GM21576 (cell line): ENCODE data around the gene SLC25A28.
A peak's percentile ranks its signal among the peaks of the same experiment; 100 is the strongest.

ENCODE experiments used
- ATAC-seq: cut with Tn5 transposase; IDR thresholded peaks from one replicate; pipeline ENCODE4 v1.9.1; 2021; ENCODE audit warnings: mild to moderate bottlenecking, moderate library complexity; ENCODE audit not compliant: unreplicated experiment

SLC25A28 gene, protein sequence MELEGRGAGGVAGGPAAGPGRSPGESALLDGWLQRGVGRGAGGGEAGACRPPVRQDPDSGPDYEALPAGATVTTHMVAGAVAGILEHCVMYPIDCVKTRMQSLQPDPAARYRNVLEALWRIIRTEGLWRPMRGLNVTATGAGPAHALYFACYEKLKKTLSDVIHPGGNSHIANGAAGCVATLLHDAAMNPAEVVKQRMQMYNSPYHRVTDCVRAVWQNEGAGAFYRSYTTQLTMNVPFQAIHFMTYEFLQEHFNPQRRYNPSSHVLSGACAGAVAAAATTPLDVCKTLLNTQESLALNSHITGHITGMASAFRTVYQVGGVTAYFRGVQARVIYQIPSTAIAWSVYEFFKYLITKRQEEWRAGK

DNA sequence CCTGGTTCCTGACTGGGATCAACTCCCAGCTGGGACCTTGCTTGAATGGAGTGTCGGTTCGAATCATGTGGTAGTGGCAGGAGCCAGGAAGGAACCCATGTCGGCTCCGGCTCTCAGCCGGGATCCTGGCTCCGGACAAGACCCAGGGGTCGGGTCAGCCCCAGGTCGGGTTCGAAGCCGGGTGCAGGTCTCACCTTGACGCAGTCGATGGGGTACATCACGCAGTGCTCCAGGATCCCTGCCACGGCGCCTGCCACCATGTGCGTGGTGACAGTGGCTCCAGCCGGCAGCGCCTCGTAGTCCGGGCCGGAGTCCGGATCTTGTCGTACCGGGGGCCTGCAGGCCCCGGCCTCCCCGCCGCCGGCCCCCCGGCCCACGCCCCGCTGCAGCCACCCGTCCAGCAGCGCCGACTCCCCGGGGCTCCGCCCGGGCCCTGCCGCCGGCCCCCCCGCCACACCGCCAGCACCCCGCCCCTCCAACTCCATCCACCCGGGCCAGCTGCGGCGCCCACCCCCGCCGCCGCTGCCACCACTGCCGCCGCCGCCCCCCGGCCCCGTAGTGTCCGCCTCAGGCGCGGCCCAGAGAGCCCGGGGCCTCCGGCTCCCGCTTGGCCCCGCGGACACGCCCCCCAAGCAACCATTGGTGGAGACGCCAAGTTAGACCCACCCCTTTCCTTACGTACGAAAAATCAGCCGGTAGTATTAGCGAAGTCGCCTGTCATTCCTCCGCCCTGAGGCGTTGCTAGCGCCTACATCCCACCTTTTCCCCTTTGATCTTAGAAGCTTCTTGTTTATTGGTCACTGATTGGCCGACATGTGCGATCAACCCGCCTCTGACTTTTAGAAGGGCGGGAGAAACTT, at the start of gene SLC25A28:
TSS of gene SLC25A28 (minus strand) at position 589 of the 860 bp plus-strand sequence. CDS start at position 485, 104 bp downstream.
- ATAC-seq = peak; percentile 80

DNA sequence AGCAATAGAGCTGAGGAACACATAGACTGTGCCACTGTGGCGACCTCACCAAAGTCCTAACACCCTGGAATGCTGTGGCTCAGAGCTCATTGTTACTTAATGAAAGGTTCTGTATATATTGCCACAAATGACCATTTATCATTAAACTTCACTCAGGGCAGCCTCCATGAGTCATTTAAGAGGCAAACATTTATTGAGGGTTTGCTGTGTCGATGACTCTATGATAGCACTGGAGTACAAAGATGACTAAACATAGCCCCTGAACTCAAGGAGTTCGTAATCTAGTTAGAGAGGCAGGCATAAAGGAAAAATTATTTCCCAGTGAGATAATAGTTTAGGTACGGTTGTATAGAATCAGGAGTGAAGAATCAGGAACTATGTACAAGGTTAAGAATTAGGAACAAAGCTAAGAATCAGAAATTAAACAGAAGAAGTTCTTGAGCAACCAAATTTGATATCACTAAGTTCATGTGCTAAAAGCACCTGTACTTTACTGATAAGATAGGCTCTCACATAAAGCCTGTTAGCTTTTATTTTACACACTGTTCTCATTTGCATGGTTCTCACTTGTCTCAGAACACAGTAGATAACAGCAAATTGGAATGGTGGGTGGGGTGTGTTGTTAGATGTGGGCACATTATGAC, 47.0 kb upstream of the SLC25A28 start:
- no peak for ATAC-seq

- no peak for ATAC-seq
Observed at GRCh38 chr10:99665304-99665703, 45.1 kb upstream of the SLC25A28 start.

GRCh38 chr10:99661377-99661763, 41.1 kb upstream of the SLC25A28 start:
- no peak for ATAC-seq

DNA sequence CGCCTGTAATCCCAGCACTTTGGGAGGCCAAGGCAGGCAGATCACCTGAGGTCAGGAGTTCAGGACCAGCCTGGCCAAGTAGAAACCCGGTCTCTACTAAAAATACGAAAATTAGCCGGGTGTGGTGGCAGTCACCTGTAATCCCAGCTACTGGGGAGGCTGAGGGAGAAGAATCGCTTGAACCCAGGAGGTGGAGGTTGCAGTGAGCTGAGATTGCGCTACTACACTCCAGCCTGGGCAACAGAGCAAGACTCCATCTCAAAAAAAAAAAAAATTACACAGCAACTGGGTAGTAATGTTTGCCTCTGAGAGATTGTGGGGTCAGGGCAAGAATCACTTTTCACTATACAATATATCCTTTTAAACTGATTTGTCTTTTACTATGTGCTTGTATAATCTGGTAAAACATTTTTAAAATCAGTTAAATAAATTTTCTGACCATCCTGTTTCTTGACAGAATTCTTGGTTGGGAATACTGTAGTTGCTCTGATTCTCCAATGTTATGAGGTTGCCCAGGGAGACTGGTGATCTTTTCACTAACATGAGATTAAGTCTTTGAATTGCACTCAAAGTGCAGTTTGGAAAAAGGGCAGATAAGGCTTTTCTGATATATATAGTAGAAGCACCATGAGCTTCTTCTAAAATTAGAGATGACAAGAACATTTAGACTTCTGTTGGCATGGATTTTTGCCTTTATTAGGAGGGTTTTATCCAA, 40.6 kb upstream of the SLC25A28 start:
- no peak for ATAC-seq

GRCh38 chr10:99659868-99660366, 39.7 kb upstream of the SLC25A28 start:
- ATAC-seq = no peak

GRCh38 chr10:99659031-99659867, 39.0 kb upstream of the SLC25A28 start, which contains the start of gene ENTPD7:
Gene ENTPD7 (plus strand): TSS chr10:99659509. CDS start chr10:99659957, 448 bp downstream.
- peak; percentile 98 for ATAC-seq

- ATAC-seq = no peak
Observed at GRCh38 chr10:99658622-99659030, 38.4 kb upstream of the SLC25A28 start.

DNA sequence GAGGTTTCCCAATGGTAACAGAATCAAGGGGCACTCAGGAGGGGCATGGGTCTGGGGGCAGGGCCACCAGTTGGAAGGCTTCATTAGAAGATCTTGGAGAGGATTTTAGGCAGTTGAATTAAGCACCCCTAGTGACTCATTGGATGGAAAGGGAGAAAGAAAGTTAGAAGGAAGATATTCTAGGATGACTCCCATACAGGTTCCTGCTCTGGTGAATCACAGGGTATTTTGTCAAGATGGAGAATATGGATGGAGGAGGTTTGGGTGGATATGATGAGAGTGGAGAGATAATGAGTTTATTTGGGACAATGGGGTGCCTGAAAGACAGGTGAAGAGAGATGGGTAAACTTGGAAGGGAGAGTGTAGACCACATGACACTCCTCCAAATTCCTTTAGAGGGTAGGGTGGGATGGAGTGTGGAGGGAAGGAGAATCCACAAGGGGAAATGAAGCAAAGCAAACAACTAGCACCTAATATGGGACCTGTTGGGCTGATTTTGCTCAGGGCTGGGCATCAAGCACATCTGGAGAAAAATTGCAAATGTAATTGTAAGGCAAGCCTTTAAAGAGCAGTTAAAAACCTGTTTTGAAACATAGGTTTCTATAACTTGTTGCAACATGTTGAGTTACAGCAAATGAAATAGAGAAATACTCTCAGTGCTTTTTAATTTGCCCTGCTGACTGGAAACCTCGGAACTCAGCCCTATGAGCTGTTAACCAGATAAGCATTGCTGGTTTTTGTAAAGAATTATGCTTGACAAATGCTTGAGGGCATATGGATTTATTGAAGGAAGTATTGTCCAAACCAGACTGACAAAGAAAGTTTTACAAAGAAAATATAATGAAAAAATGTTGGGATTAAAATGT, 36.2 kb upstream of the SLC25A28 start:
- ATAC-seq = no peak

DNA sequence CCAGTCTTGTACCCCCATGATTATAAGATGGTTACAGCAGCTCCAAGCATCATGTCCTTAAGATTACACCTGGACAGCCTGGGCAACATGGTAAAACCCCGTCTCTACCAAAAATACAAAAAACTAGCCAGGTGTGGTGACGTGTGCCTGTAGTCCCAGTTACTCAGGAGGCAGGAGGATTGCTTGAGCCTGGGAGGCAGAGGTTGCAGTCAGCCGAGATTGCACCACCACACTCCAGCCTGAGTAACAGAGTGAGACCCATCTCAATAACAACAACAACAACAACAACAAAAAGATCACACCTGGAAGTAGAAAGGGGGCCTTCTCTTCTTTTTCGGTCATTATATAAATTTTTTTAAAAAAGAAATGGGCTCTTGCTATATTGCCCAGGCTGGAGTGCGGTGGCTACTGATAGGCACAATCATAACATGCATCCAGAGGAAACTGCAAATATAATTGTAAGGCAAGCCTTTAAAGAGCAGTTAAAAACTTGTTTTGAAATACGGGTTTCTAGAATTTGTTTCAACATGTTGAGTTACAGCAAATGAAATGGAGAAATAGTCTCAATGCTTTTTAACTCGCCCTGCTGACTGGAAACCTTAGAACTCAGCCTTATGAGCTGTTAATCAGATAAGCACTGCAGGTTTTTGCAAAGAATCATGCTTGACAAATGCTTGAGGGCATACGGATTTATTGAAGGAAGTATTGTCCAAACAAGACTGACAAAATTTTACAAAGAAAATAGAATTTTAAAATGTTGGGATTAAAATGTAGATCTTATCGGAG, 34.3 kb upstream of the SLC25A28 start:
- no peak for ATAC-seq

DNA sequence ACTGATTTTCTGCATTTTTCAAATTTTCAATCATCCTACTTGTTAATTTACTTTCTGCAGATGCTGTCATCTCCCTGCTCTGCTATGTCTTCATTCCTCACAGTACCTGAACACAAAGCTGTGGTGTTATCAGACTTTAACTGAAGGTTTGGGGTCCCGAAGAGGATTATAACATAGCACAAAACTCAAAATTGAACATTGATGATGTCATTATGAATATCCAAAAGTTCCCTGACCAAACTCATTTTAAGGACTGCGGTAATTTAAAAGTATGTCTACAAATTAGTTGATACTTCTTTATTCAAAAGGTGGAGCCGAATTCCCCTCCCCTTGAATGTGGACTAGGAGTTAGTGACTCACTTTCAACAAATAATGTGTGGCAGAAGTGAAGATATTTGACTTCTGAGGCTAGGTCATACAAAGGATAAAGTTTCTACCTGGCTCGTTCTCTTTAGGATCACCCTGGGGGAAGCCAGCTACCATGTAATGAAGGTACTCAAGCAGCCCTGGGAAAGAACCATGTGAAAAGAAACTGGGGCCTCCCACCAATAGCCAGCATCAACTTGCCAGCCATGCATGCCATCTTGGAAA, 32.7 kb upstream of the SLC25A28 start:
- ATAC-seq = no peak

- ATAC-seq = no peak
Observed at GRCh38 chr10:99648717-99649116, 28.5 kb upstream of the SLC25A28 start.

DNA sequence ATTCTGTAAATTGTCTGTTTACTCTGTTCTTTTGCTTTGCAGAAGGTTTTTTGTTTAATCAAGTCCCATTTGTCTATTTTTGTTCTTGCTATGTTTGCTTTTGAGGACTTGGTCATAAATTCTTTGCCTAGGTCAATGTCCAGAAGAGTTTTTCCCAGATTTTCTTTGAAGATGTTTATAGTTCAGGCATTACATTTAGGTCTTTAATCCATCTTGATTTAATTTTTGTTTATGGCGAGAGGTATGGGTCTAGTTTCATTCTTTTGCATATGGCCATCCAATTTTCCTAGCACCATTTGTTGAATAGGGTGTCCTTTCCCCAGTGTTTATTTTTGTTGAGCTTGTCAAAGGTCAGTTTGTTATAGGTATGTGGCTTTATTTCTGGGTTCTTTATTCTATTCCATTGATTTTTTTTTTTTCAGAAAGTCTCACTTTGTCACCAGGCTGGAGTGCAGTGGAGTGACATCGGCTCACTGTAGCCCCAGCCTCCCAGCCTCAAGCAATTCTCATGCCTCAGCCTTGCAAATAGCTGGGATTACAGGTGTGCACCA, 27.4 kb upstream of the SLC25A28 start:
- ATAC-seq = no peak

DNA sequence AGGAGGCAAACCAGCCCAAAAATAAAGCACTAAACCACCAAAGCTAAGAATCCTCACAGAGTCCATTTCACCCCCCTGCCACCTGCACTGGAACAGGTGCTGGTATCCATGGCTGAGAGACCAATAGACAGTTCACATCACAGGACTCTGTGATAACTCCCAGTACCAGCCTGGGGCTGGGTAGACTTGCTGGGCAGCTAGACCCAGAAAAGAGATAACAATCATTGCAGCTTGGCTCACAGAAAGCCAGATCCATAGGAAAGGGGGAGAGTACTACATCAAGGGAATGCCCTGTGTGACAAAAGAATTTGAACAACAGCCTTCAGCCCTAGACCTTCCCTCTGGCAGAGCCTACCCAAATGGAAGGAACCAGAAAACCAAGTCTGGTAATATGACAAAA, 13.6 kb upstream of the SLC25A28 start:
- ATAC-seq = no peak

DNA sequence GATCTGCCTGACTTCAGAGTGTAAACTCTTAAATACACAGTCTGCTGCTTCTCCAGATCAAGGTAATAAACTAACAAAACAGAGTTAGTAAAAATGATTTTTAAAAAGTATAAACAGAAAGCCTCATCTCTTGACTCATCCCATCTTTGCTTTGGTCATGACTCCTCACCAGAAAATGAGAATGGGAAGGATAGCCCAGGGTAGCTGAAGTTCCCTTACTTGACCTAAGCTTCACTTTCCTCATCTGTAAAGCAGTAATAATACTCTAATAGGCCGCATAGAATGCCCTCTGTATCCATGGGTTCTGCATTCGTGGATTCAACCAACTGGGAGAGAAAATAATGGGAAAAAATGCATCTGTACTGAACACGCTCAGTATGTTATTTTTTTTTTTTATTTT, 11.3 kb upstream of the SLC25A28 start:
- ATAC-seq = no peak

GRCh38 chr10:99630991-99631390, 10.8 kb upstream of the SLC25A28 start:
- no peak for ATAC-seq

DNA sequence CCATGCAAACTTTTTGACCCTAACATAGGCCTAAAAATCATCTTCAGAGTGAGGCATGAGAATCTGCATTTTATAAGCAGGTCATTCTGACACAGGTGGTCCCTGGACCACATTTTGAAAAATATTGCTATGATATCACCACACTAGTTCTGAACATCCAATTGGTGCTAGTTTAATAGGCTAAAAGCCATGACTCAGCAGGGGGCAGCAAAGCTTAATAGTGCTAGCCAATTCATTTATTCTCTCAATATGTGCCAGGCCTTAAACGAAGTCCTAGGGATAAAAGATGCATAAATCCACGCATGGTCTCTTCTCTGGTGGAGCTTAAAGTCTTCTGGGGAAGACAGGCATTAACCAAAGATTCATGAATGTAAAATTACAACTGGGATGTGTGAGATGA, 10.2 kb upstream of the SLC25A28 start:
- no peak for ATAC-seq
